ENCODE data around the gene TSG101. TPM values are rescaled to one million over a fixed set of nuclear protein-coding genes. Genes with fewer than 3 reads are reported as not detected.

TSG101 gene
- total and polyA plus RNA-seq, 12 donors = 33.1 to 263 (median 74.3) TPM

GRCh38 chr11:18566406-18566805 lies 39.7 kb upstream of the TSG101 start:
- no peaks in the 10 kb centered on the region for H3K9me3 ChIP-seq (replicated peaks in 1 of 3)
- H3K27ac ChIP-seq = no peak overlapping the region
- no peaks in the 10 kb centered on the region for H3K4me1 ChIP-seq (replicated peaks in 1 of 2)
- peaks cover 0 to 43% of the 10 kb centered on the region in 2 donors for H3K36me3 ChIP-seq (replicated peaks in 1 of 2)
- no peak for DNase-seq
- TF ChIP-seq CTCF (IDR thresholded peaks at IDR 0.05) = no peak
- no peak for TF ChIP-seq POLR2A (IDR thresholded peaks at IDR 0.05)
- no peaks in the 10 kb centered on the region for H3K27me3 ChIP-seq
- H3K4me3 ChIP-seq = no peak overlapping the region
- intact Hi-C loops (cut with DNase I) = no loop called here

DNA sequence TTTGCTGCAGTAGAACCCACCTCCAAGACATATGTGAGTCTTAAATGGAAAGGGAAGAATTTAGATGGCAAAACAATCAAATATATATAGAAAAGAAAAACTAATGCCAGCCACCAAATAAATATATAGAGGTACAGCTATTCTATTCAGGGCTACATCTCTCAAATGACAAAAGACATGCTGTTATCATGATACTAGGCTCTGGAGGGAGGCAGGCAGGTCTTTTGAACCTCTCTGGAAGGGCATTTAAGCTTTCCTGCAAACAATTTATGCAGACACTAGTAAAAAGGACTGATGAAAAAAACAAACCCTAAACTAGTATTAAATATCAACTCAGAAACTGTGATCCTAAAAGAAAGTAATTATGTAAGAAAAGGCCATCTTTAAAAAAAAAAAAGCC lies 37.4 kb upstream of the TSG101 start:
- Histone ChIP-seq H3K4me3 (no peak overlapping the region), H3K9me3 (replicated peaks in 1 of 3) (no peaks in the 10 kb centered on the region), H3K27ac (no peak overlapping the region), H3K27me3 (no peaks in the 10 kb centered on the region), H3K36me3 (replicated peaks in 1 of 2) (peaks cover 0 to 45% of the 10 kb centered on the region in 2 donors), H3K4me1 (replicated peaks in 1 of 2) (no peaks in the 10 kb centered on the region)
- DNase-seq = no peak
- no peak for TF ChIP-seq POLR2A (IDR thresholded peaks at IDR 0.05)
- no peak for TF ChIP-seq CTCF (IDR thresholded peaks at IDR 0.05)
- intact Hi-C loops (cut with DNase I) = no loop called here

DNA sequence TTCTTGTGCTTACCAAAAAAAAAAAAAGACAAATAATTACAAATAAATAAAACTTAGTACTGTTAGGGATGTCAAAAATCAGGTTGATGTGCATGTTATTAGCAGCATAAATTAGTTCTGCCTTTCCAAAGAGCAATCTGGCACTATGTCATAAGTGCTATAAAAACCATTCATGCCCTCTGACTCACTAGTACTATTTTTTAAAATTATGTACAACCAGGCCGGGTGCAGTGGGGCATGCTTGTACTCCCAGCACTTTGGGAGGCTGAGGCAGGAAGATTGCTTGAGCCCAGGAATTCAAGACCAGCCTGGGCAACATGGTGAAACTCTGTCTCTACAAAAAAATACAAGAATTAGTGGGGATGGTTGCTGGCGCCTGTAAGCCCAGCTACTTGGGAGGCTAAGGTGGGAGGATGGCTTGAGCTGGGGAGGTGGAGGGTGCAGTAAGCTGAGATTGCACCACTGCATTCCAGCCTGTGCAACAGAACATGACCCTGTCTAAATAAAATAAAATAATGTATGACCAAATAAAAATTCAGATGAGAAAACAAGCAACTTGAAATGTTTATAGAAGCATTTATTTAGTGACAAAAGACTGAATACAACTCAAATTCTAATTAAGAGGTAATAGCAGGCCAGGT lies 36.5 kb upstream of the TSG101 start:
- intact Hi-C loops (cut with DNase I) = no loop called here
- 87 to 96% (median 91%) methylated on average over 2 of the region's 2 CpGs for WGBS, 4 donors
- H3K36me3 ChIP-seq (replicated peaks in 1 of 2) = peaks cover 0 to 46% of the 10 kb centered on the region in 2 donors
- H3K4me1 ChIP-seq (replicated peaks in 1 of 2) = no peaks in the 10 kb centered on the region
- no peaks in the 10 kb centered on the region for H3K9me3 ChIP-seq (replicated peaks in 1 of 3)
- no peak for DNase-seq
- no peaks in the 10 kb centered on the region for H3K27me3 ChIP-seq
- no peak overlapping the region for H3K27ac ChIP-seq
- TF ChIP-seq CTCF (IDR thresholded peaks at IDR 0.05) (no peak), POLR2A (IDR thresholded peaks at IDR 0.05) (no peak)
- no peak overlapping the region for H3K4me3 ChIP-seq

GRCh38 chr11:18548001-18548400 lies 21.3 kb upstream of the TSG101 start:
- H3K4me1 ChIP-seq (replicated peaks in 1 of 2) = no peaks in the 10 kb centered on the region
- intact Hi-C loops (cut with DNase I) = loop anchor here in 1 of 2 donors (10.0 kb wide), 2 partner anchors 63 to 177 kb away; partner anchors contain the start of gene IGSF22
- H3K36me3 ChIP-seq (replicated peaks in 1 of 2) = peaks cover 0 to 31% of the 10 kb centered on the region in 2 donors
- WGBS, 4 donors = 83 to 93% (median 88%) methylated on average over 2 of the region's 2 CpGs
- H3K27me3 ChIP-seq = no peaks in the 10 kb centered on the region
- TF ChIP-seq CTCF (IDR thresholded peaks at IDR 0.05) (no peak), POLR2A (IDR thresholded peaks at IDR 0.05) (no peak)
- no peak for DNase-seq
- H3K27ac ChIP-seq = no peak overlapping the region
- no peak overlapping the region for H3K4me3 ChIP-seq
- no peaks in the 10 kb centered on the region for H3K9me3 ChIP-seq (replicated peaks in 1 of 3)

Measured in adrenal gland (tissue), 12 donors.